NCI-H82 treated with DMSO at 0.1 percent for 48 hours (cell line): ENCODE data around the gene INKA1.
"Not testable (repeated sequence)": the region's sequence is repeated elsewhere in the genome, so short reads cannot be mapped to it uniquely, and the experiment has no call there.

Experiments
- DNase-seq: peaks from one replicate; lab custom pipeline; 2025; ENCODE audit not compliant: unreplicated experiment; lab: John Stamatoyannopoulos, UW

The INKA1 gene

DNA sequence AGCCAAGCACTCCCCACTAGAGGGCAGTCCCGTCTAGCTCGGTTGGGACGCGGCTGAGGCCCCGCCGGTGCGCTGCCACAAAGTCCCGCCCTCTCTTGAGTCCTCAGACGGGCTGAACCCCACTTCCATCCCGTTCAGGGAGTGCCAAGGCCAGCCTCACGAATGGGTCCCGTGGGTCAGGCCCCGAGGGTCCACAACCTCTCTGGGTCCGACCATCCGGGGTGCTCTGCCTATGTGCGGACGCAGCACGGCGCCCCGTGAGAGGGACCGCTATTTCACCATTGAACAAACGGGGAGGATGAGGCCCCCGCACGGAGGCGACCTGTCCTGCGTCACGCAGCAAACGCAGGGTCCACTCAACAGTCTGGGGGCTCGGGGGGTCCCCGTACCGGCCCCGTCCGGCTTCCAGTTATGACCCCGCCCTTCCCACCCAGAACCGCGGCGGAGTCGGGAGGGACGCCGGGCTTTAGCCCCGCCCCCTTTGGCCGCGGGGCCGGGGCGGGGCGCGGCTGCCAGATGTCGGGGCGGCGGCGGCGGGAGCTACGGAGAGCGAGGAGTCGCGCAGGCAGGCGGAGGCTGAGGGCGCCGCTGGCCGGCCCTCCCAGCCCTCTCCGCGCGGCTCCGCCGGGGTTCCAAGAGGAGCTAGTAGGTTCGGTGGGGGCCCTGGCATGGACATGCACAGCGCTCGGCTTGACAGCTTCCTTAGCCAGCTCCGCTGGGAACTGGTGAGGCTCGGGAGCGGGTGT is at the start of gene INKA1:
INKA1 (plus strand) TSS at position 543 of the 746 bp plus-strand sequence; CDS start at position 675, 132 bp downstream.
- peak; percentile 58 for DNase-seq

- no peak for DNase-seq
Measured at GRCh38 chr3:49754536-49754935, 48.5 kb upstream of the INKA1 start.

DNA sequence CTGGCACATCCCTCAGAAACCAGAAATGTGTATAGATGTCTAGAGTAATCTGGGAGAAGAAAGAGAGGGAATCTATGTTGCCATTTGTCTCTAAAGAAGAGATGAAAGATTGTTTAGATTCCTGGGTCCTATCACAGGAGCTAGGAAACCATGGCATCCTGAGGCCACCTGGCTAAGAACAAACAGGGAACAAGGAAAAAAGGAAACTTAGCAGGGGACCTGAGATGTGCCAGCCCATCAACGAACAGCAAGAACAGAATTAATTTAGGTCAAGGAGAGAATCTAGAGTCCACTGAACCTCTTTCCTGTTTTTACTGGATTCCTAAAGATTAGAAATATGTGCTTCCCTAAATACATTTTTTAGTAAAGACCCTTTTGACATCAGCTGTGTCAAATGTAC is 47.0 kb upstream of the INKA1 start:
- DNase-seq: no peak

DNA sequence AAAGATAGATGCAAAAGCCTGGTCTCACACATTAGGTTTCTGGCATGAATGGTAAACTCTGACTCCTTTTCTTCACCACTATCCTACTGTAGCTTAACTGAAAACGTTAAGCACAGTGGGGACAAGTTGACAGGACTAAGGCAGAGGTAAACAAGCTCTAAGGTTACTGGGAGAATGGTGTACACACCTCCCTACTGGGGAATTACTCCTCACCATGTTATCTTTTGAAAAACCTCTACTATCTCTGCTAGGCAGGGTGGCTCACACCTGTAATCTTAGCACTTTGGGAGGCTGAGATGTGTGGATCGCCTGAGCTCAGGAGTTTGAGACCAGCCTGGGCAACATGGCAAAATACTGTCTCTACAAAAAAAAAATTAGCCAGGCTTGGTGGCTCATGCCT is 45.9 kb upstream of the INKA1 start:
- no peak for DNase-seq

GRCh38 chr3:49759226-49759625 is 43.8 kb upstream of the INKA1 start:
- no peak for DNase-seq

- DNase-seq: no peak
Measured at GRCh38 chr3:49761661-49762060, 41.4 kb upstream of the INKA1 start.

- DNase-seq: no peak
Measured at GRCh38 chr3:49763981-49764380, 39.1 kb upstream of the INKA1 start.

DNA sequence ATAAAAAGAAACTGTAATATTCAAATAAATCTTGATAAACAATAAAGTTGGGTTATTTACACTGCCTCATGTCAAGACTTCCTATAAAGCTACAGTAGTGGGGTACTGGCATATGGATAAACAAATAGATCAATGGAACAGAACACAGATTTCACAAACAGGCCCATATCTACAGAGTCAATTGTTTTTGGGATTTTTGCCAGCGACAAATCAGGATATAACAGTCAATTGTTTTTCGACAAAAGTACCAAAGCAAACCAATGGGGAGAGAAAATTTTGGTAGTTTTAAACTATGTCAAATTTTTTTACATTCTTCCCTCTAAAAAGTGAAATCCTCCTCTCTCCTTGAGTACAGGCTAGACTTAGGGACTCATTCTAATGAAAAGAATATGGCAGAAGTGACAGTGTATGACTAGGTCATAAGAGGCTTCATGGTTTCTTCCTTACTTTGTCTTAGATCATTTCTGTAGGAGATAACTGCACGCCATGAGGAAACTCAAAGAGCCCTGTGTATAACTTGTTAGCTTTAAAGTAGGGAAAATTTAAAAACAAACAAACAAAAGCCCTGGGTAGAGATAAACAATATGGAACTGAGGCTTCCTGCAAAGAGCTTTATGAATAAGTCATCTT is 33.7 kb upstream of the INKA1 start:
- DNase-seq: no peak

DNA sequence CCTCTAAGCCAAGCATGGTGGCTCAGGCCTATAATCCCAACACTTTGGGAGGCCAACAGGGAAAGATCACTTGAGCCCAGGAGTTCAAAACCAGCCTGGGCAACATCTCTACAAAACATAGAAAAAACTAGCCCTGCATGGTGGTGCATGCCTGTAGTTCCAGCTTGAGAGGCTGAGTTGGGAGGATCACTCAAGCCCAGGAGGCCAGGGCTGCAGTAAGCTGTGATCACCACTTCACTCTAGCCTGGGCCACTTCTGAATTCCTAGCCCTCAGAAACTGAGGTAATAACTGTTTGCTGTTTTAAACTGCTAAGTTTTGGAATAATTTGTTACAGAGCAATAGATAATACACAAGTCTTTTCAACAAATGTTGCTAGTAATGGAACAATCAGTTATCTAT is 33.1 kb upstream of the INKA1 start:
- no peak for DNase-seq

- DNase-seq: no peak
Measured at GRCh38 chr3:49771340-49771938, 31.6 kb upstream of the INKA1 start.

DNA sequence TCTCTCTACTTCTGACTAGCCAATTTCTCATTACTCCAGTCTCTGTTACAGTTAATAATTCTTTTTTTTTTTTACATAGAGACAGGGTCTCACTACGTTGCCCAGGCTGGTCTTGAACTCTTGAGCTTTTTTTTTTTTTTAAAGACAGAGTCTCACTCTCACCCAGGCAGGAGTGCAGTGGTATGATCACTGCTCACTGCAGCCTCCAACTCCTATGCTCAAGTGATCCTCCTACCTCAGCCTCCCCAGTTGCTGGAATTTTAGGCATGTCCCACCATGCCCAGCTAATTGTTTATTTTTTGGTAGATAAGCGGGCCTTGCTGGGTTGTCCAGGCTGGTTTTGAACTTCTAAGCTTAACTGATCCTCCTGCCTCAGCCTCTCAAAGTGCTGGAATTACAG is 30.4 kb upstream of the INKA1 start:
- no peak for DNase-seq

- DNase-seq: no peak
Measured at GRCh38 chr3:49775538-49775937, 27.5 kb upstream of the INKA1 start.

DNA sequence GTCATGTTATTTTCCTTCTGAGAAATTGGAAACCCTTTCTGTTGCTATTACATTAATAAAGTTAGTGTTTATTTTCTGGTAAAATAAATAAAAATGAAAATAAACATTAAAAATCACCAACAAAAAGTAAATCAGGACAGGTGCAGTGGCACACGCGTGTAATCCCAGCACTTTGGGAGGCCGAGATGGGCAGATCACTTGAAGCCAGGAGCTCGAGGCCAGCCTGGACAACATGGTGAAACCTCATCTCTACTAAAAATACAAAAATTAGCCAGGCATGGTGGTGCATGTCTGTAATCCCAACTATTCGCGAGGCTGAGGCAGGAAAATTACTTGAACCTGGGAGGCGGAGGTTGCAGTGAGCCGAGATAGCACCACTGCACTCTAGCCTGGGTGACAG is 27.0 kb upstream of the INKA1 start:
- DNase-seq: not testable (repeated sequence)

GRCh38 chr3:49779358-49780079 is 23.5 kb upstream of the INKA1 start:
- DNase-seq: no peak

- no peak for DNase-seq
Measured at GRCh38 chr3:49780080-49780974, 22.7 kb upstream of the INKA1 start.

DNA sequence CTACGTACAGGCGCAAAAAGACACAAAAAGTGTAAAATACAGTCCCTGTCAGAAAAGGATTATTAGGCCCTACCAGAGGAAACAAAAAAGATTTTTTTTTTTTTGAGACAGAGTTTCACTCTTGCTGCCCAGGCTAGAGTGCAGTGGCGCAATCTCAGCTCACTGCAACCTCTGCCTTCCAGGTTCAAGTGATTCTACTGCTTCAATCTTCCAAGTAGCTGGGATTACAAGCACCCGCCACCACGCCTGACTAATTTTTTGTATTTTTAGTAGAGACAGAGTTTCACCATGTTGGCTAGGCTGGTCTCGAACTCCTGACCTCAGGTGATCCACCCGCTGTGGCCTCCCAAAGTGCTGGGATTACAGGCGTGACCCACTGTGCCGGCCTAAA is 22.1 kb upstream of the INKA1 start:
- not testable (repeated sequence) for DNase-seq

DNA sequence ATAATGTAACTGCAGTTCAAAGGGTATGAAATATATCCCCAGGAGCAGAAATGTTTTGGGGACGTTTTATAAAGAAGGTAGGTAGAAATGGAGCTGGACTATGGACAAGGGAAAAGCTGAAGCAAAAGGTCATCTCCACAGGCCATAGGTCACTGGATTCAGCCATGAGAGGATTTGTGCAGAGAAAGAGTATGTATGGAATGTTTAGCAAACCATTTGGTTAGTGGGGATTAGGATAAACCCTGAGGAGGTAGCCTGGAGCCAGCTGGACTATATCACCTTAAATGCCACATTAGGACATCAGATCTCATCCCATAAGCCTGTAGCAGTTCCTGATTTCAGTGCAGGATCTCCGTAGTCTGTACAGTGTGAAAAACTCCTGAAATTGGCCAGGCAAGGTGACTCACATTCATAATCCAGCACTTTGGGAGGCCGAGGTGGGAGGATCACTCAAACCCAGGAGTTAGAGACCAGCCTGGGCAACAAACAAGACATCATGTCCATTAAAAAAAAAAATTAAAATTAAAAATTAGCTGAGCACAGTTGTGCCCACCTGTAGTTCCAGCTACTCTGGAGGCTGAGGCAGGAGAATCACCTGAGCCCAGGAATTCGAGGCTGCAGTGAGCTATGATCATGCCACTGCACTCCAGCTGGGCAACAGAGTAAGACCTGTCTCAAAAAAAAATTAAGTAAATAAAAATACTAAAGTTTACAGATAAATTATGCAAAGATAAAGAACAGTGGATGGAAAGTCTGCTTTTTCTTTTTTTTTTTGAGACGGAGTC is 21.5 kb upstream of the INKA1 start:
- DNase-seq: no peak

GRCh38 chr3:49782277-49782676 is 20.8 kb upstream of the INKA1 start:
- not testable (repeated sequence) for DNase-seq

DNA sequence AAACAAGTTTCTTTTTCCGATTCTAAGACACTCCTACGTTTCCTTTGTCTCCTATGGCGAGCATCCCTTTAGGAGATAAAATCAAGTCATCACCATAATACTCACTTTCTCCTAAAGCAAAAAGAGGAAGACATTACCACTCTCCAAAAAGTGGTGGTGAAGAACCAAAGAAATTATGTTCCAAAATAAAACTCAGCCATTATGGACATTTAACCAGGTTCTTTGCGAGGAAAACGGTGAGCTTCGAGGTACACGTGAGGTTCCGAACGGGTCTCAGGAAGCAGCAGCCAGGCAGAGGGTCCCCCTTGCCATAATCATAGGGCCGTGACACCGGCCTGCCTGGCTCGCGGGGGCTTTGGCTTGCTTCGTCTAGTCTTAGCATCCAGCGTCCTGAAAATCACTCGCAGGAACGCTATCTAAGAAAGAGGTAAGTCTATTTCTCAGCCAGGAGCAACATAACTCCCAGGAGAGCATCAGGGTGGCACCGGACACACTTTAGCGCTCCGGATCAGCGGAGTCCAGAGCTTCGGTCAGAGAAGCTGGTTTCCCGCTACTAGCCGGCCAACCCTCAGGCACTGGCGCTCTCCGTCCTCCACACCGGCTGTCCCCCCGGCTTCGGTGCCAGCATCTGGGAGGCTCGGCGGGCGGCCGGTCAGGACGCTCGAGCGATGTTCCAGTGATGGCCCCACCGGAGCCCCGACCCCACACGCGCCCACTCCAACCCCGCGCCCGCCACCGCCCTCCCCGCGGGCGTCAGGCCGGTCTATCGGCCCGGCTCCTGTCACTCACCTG is 17.3 kb upstream of the INKA1 start:
- no peak for DNase-seq
